Astrocyte (in vitro differentiated cells and primary cell): ENCODE data around the gene ANKS3. TPM values are rescaled to one million over a fixed set of nuclear protein-coding genes. Genes with fewer than 3 reads are reported as not detected.

Experiments
- DNase-seq: peaks from one replicate; pipeline ENCODE4 v3.0.0-alpha.2; 2010; ENCODE audit warnings: low read depth
- FAIRE-seq: peaks from 2 replicates; lab custom pipeline; 2011; peaks lifted over from hg19 to GRCh38; lab: Jason Lieb, UNC
- H2AFZ ChIP-seq: 2 replicates; pipeline ENCODE4 v1.6.0; 2012; ENCODE audit warnings: low read depth, low read length, inconsistent platforms
- H3K27ac ChIP-seq: 2 replicates; pipeline ENCODE4 v1.5.1; 2011; ENCODE audit warnings: low read depth, low read length, inconsistent platforms
- H3K27me3 ChIP-seq: 2 replicates; pipeline ENCODE4 v1.6.0; 2011; ENCODE audit warnings: low read length, inconsistent platforms; ENCODE audit not compliant: insufficient read depth
- H3K36me3 ChIP-seq: 2 replicates; pipeline ENCODE4 v1.5.1; 2011; ENCODE audit warnings: low read length, inconsistent platforms; ENCODE audit not compliant: insufficient read depth
- H3K4me1 ChIP-seq: 2 replicates; pipeline ENCODE4 v1.5.1; 2011; ENCODE audit warnings: low read length, inconsistent platforms; ENCODE audit not compliant: insufficient read depth
- H3K4me2 ChIP-seq: 2 replicates; pipeline ENCODE4 v1.6.0; 2012; ENCODE audit warnings: low read length, inconsistent platforms
- H3K4me3 ChIP-seq: 2 replicates; pipeline ENCODE4 v1.5.1; 2011; ENCODE audit warnings: low read depth, mild to moderate bottlenecking, low read length, inconsistent platforms; ENCODE audit not compliant: insufficient read depth
- H3K79me2 ChIP-seq: 2 replicates; pipeline ENCODE4 v1.6.0; 2012; ENCODE audit warnings: mild to moderate bottlenecking, low read length, inconsistent platforms; ENCODE audit not compliant: insufficient read depth
- H3K9ac ChIP-seq: 2 replicates; pipeline ENCODE4 v1.6.0; 2012; ENCODE audit warnings: mild to moderate bottlenecking, low read length, inconsistent platforms
- H3K9me3 ChIP-seq: 2 replicates; pipeline ENCODE4 v1.5.1; 2012; ENCODE audit warnings: low read depth, mild to moderate bottlenecking, low read length, inconsistent platforms; ENCODE audit not compliant: insufficient read depth
- H4K20me1 ChIP-seq: 2 replicates; pipeline ENCODE4 v1.6.0; 2012; ENCODE audit warnings: low read length, inconsistent platforms; ENCODE audit not compliant: insufficient read depth
- H3K27ac Mint-ChIP-seq: one replicate; pipeline ENCODE4 v1.8.0; 2021; ENCODE audit warnings: mild to moderate bottlenecking, mixed read lengths; ENCODE audit not compliant: unreplicated experiment
- H3K27me3 Mint-ChIP-seq: one replicate; pipeline ENCODE4 v1.8.0; 2021; ENCODE audit warnings: low read depth, mixed read lengths; ENCODE audit not compliant: unreplicated experiment
- H3K36me3 Mint-ChIP-seq: one replicate; pipeline ENCODE4 v1.8.0; 2021; ENCODE audit warnings: low read depth, mixed read lengths; ENCODE audit not compliant: unreplicated experiment
- H3K4me1 Mint-ChIP-seq: one replicate; pipeline ENCODE4 v1.8.0; 2021; ENCODE audit warnings: low read depth, mixed read lengths; ENCODE audit not compliant: unreplicated experiment
- H3K4me3 Mint-ChIP-seq: one replicate; pipeline ENCODE4 v1.8.0; 2021; ENCODE audit warnings: mild to moderate bottlenecking, moderate library complexity, mixed read lengths; ENCODE audit not compliant: unreplicated experiment
- H3K9me3 Mint-ChIP-seq: one replicate; pipeline ENCODE4 v1.8.0; 2021; ENCODE audit warnings: mild to moderate bottlenecking, mixed read lengths; ENCODE audit not compliant: unreplicated experiment
- CTCF ChIP-seq: IDR thresholded peaks from 2 replicates; pipeline ENCODE4 v1.5.1; 2011; ENCODE audit warnings: low read depth, mild to moderate bottlenecking, inconsistent platforms, low read length, moderate library complexity; ENCODE audit not compliant: insufficient read depth
- EZH2 ChIP-seq: IDR thresholded peaks from 2 replicates; pipeline ENCODE4 v1.6.1; 2012; ENCODE audit warnings: mild to moderate bottlenecking, low read length, inconsistent platforms; ENCODE audit not compliant: insufficient read depth
- total RNA-seq: library from RNA; stranded (reverse); gene quantifications from 2 replicates; pipeline ENCODE4 v1.2.1, GENCODE V29; 2021

Gene ANKS3
- total RNA-seq, 1 donor from 2014 or later, result 27.2 TPM

GRCh38 chr16:4693296-4693955 is 40.6 kb downstream of the ANKS3 start, which contains the start of gene NUDT16L1:
NUDT16L1 (plus strand) TSS chr16:4693562; CDS start chr16:4693727, 165 bp downstream.
- H3K27me3 Mint-ChIP-seq, result no peaks in the 10 kb centered on the region
- no peaks in the 10 kb centered on the region for H3K9me3 Mint-ChIP-seq
- peaks cover 3% of the 10 kb centered on the region for H3K36me3 Mint-ChIP-seq
- Histone ChIP-seq H3K27me3 (no peaks in the 10 kb centered on the region), H3K4me1 (peaks cover 10% of the 10 kb centered on the region), H3K79me2 (peaks cover 16% of the 10 kb centered on the region), H3K4me3 (peak within 1 kb of the TSS; percentile 74), H3K4me2 (peak within 1 kb of the TSS; percentile 90), H3K9ac (peak within 1 kb of the TSS; percentile 82), H3K36me3 (peaks cover 11% of the 10 kb centered on the region), H3K9me3 (no peaks in the 10 kb centered on the region), H4K20me1 (peaks cover 19% of the 10 kb centered on the region), H3K27ac (peak within 1 kb of the TSS; percentile 47), H2AFZ (peak within 1 kb of the TSS; percentile 64)
- peaks cover 6% of the 10 kb centered on the region for H3K4me1 Mint-ChIP-seq
- DNase-seq, result peak; percentile 85
- no peak for TF ChIP-seq CTCF
- no peak for TF ChIP-seq EZH2
- peak within 1 kb of the TSS; percentile 91 for H3K4me3 Mint-ChIP-seq
- FAIRE-seq, result peak; percentile 47
- H3K27ac Mint-ChIP-seq, result peak within 1 kb of the TSS; percentile 93

- Histone ChIP-seq H3K27ac (peak overlapping the region; percentile 37), H3K4me3 (peak overlapping the region; percentile 74), H4K20me1 (peaks cover 22% of the 10 kb centered on the region), H3K79me2 (peaks cover 16% of the 10 kb centered on the region), H2AFZ (peak overlapping the region; percentile 64), H3K36me3 (peaks cover 11% of the 10 kb centered on the region), H3K4me2 (peak overlapping the region; percentile 90), H3K27me3 (no peaks in the 10 kb centered on the region), H3K4me1 (peaks cover 10% of the 10 kb centered on the region), H3K9ac (peak overlapping the region; percentile 74), H3K9me3 (no peaks in the 10 kb centered on the region)
- FAIRE-seq, result no peak
- Mint-ChIP-seq H3K9me3 (no peaks in the 10 kb centered on the region), H3K36me3 (peaks cover 3% of the 10 kb centered on the region), H3K4me3 (peak overlapping the region; percentile 80), H3K4me1 (peaks cover 6% of the 10 kb centered on the region), H3K27me3 (no peaks in the 10 kb centered on the region), H3K27ac (peak overlapping the region; percentile 58)
- DNase-seq, result no peak
- TF ChIP-seq CTCF (no peak), EZH2 (no peak)
These were observed 41.4 kb downstream of the ANKS3 start for GRCh38 chr16:4692460-4693295.
